Spleen (tissue), 11 donors: Measurements from ENCODE around the gene OR10P1. TPM values are rescaled to one million over a fixed set of nuclear protein-coding genes. Genes with fewer than 3 reads are reported as not detected.

Experiments used
- DNase-seq: peaks from one replicate; pipeline ENCODE4 v3.0.0-alpha.2; 2020
- H3K27ac ChIP-seq, 8 donors: fragments of 200-600 bp; sonication (generic) in 7 of 8; 1 replicate in 4 of 8; 2 replicates in 4 of 8; pipeline versions ENCODE4 v1.5.0 to v1.8.0; 2016 to 2021; ENCODE audit warnings: inconsistent platforms in 4 of 8, mild to moderate bottlenecking in 4 of 8, moderate library complexity in 1 of 8
- H3K27me3 ChIP-seq, 7 donors: fragments of 200-600 bp; sonication (generic) in 6 of 7; replicated peaks in 1 of 7; 1 replicate in 4 of 7; 2 replicates in 3 of 7; pipeline versions ENCODE4 v1.5.0 to v1.8.0; 2016 to 2021; ENCODE audit warnings: inconsistent platforms in 3 of 7, mild to moderate bottlenecking in 1 of 7
- H3K36me3 ChIP-seq, 6 donors: fragments of 200-600 bp; sonication (generic) in 5 of 6; 1 replicate in 4 of 6; 2 replicates in 2 of 6; pipeline versions ENCODE4 v1.5.0 to v1.8.0; 2016 to 2021; ENCODE audit warnings: inconsistent platforms in 2 of 6
- H3K4me1 ChIP-seq, 6 donors: fragments of 200-600 bp; sonication (generic) in 5 of 6; 1 replicate in 3 of 6; 2 replicates in 3 of 6; pipeline versions ENCODE4 v1.5.0 to v1.8.0; 2016 to 2021; ENCODE audit warnings: inconsistent platforms in 3 of 6
- H3K4me3 ChIP-seq, 8 donors: fragments of 200-600 bp; sonication (generic) in 7 of 8; 1 replicate in 4 of 8; 2 replicates in 4 of 8; pipeline versions ENCODE4 v1.5.0 to v1.8.0; 2016 to 2021; ENCODE audit warnings: inconsistent platforms in 4 of 8, mild to moderate bottlenecking in 4 of 8, moderate library complexity in 2 of 8
- H3K9me3 ChIP-seq, 8 donors: fragments of 200-600 bp; sonication (generic) in 7 of 8; 1 replicate in 4 of 8; 2 replicates in 4 of 8; pipeline versions ENCODE4 v1.5.0 to v1.8.0; 2016 to 2021; ENCODE audit warnings: inconsistent platforms in 4 of 8
- POLR2A ChIP-seq, 3 donors: fragments of 450-650 bp; IDR thresholded peaks; one replicate each; pipeline ENCODE4 v1.5.1; 2017; ENCODE audit warnings: antibody characterized with exemption in 3 of 3, mild to moderate bottlenecking in 1 of 3
- POLR2AphosphoS5 ChIP-seq, 3 donors: sonication (generic); formaldehyde crosslinking; IDR thresholded peaks; one replicate each; pipeline ENCODE4 v1.5.1; 2017; ENCODE audit warnings: antibody characterized with exemption in 3 of 3
- WGBS, 5 donors: extraction: QIAGEN DNeasy Blood & Tissue Kit in 3 of 5; methylation state at CpG; one replicate each; pipeline versions ENCODE4 v1.1.5 to v1.1.7; 2013 to 2018; 5-methylcytosine and 5-hydroxymethylcytosine counted together
- intact Hi-C: fragments of 100-400 bp; cut with DNase I; formaldehyde crosslinking; loops from one replicate; pipeline ENCODE4 v1.15.0; 2023; ENCODE audit warnings: low total_unique reads
- polyA plus RNA-seq, 3 donors: library from polyadenylated mRNA; stranded (reverse); fragments of 200-250 nt; gene quantifications; one replicate each; pipeline ENCODE4 v1.2.1, GENCODE V29; 2013
- total RNA-seq, 7 donors: library from RNA; depleted of rRNA in 3 of 7; stranded (reverse); fragments of >200 nt in 3 of 7; fragmentation: NEBNext Ultra II Directional in 4 of 7; extraction: Animal tissue kit (Norgen Biotek cat#: 25700) in 4 of 7; gene quantifications; one replicate each; pipeline versions ENCODE4 v1.1.0 to v1.2.1, GENCODE V29; 2016 to 2021
- TF ChIP-seq, protein P1 (sequence below), 11 experiments: fragments of 200-600 bp in 7 of 11; fragments of 450-650 bp in 4 of 11; sonication (generic) in 4 of 11; IDR thresholded peaks in 8 of 11; conservative IDR thresholded peaks in 3 of 11; 1 replicate in 7 of 11; 2 replicates in 4 of 11; pipeline versions ENCODE4 v1.4.0 to v1.8.0; 2016 to 2021; ENCODE audit warnings: antibody characterized with exemption in 11 of 11, inconsistent platforms in 4 of 11, mild to moderate bottlenecking in 1 of 11
- donor health status: healthy with polysubstance abuse.
- donor health status: DM: no; HTN: no; CAD: no; lungs with moderate emphysema.
- donor health status: DM: no; HTN: no; CAD: no.
- donor health status: Bipolar disorder and iron deficiency.
- donor health status: healthy.
- donor health status: DM: no; HTN: no; CAD: no.
- donor health status: DM: yes; HTN: yes; CAD: no.

The OR10P1 gene
- total and polyA plus RNA-seq, 10 donors, result not detected

DNA sequence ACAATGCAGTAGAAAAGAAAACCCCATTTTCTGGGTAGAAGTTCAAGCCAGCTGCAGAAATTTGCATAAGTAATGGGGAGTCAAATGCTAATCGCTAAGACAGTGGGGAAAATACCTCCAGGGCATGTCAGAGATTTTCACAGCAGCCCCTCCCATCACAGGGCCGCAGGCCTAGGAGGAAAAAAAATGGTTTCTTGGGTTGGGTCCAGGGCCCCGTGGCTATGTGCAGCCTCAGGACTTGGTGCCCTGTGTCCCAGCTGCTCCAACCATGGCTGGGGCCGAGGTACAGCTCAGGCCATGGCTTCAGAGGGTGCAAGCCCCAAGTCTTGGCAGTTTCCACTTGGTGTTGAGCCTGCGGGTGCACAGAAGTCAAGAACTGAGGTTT is 14.6 kb downstream of the OR10P1 start:
- no peak for DNase-seq
- Histone ChIP-seq H3K27me3 (no peaks in the 10 kb centered on the region), H3K4me3 (no peak overlapping the region), H3K4me1 (peaks cover 0 to 23% (median 9%) of the 10 kb centered on the region in 6 donors), H3K9me3 (peaks cover 0 to 24% (median 6%) of the 10 kb centered on the region in 8 donors), H3K27ac (peak overlapping the region in 7 of 8 donors; percentile 57 to 88 (median 76)), H3K36me3 (no peaks in the 10 kb centered on the region)
- intact Hi-C loops, result no loop called here
- TF ChIP-seq POLR2A (IDR thresholded peaks at IDR 0.05), result no peak
- WGBS, 5 donors, result 52 to 77% (median 76%) methylated on average over 4 to 5 of the region's 5 CpGs

DNA sequence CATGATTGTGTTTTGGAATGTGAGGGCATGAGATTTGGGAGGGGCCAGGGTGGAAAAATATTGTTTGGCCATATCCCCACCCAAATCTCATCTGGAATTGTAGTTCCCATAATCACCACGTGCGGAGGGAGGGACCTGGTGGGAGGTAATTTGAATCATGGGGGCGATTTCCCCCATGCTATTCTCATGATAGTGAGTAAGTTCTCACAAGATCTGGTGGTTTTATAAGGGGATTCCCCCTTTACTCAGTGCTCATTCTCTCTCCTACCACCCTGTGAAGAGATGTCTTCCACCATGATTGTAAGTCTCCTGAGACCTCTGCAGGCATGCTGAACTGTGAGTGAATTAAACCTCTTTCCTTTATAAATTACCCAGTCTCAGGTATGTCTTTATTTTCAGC is 15.7 kb downstream of the OR10P1 start:
- Histone ChIP-seq H3K4me1 (peaks cover 0 to 18% (median 7%) of the 10 kb centered on the region in 6 donors), H3K4me3 (no peak overlapping the region), H3K27me3 (no peaks in the 10 kb centered on the region), H3K36me3 (no peaks in the 10 kb centered on the region), H3K9me3 (peaks cover 0 to 24% (median 6%) of the 10 kb centered on the region in 8 donors), H3K27ac (peak overlapping the region in 1 of 8 donors; percentile 88)
- intact Hi-C loops, result no loop called here
- WGBS, 5 donors, result 54 to 75% (median 69%) methylated on average over 3 of the region's 3 CpGs
- no peak for DNase-seq
- TF ChIP-seq, protein P1, sequence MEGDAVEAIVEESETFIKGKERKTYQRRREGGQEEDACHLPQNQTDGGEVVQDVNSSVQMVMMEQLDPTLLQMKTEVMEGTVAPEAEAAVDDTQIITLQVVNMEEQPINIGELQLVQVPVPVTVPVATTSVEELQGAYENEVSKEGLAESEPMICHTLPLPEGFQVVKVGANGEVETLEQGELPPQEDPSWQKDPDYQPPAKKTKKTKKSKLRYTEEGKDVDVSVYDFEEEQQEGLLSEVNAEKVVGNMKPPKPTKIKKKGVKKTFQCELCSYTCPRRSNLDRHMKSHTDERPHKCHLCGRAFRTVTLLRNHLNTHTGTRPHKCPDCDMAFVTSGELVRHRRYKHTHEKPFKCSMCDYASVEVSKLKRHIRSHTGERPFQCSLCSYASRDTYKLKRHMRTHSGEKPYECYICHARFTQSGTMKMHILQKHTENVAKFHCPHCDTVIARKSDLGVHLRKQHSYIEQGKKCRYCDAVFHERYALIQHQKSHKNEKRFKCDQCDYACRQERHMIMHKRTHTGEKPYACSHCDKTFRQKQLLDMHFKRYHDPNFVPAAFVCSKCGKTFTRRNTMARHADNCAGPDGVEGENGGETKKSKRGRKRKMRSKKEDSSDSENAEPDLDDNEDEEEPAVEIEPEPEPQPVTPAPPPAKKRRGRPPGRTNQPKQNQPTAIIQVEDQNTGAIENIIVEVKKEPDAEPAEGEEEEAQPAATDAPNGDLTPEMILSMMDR (IDR thresholded peaks at IDR 0.05 in 8 of 11, conservative IDR thresholded peaks at IDR 0.05 in 3 of 11), result no peak
- no peak for TF ChIP-seq POLR2AphosphoS5 (IDR thresholded peaks at IDR 0.05)

DNA sequence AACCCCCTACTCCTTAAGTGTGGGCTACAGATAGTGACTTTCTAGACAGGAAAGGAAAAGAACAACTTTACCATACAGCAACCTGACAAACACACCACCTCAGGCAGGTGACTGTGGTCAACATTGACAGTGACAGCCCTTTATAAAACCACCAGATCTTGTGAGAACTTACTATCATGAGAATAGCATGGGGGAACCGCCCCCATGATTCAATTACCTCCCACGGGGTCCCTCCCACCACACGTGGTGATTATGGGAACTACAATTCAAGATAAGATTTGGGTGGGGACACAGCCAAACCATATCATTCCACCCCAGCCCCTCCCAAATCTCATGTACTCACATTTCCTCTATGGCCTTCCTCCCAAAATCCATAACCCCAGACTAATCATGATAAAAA is 16.3 kb downstream of the OR10P1 start:
- Histone ChIP-seq H3K27me3 (no peaks in the 10 kb centered on the region), H3K9me3 (peaks cover 0 to 24% (median 6%) of the 10 kb centered on the region in 8 donors), H3K36me3 (no peaks in the 10 kb centered on the region), H3K27ac (no peak overlapping the region), H3K4me3 (no peak overlapping the region), H3K4me1 (peaks cover 0 to 16% (median 7%) of the 10 kb centered on the region in 6 donors)
- DNase-seq, result no peak
- 61 to 69% (median 67%) methylated on average over 3 of the region's 3 CpGs for WGBS, 5 donors
- TF ChIP-seq, protein P1 (IDR thresholded peaks at IDR 0.05 in 8 of 11, conservative IDR thresholded peaks at IDR 0.05 in 3 of 11), result no peak
- TF ChIP-seq POLR2AphosphoS5 (IDR thresholded peaks at IDR 0.05), result no peak
- TF ChIP-seq POLR2A (IDR thresholded peaks at IDR 0.05), result no peak
- intact Hi-C loops, result no loop called here

DNA sequence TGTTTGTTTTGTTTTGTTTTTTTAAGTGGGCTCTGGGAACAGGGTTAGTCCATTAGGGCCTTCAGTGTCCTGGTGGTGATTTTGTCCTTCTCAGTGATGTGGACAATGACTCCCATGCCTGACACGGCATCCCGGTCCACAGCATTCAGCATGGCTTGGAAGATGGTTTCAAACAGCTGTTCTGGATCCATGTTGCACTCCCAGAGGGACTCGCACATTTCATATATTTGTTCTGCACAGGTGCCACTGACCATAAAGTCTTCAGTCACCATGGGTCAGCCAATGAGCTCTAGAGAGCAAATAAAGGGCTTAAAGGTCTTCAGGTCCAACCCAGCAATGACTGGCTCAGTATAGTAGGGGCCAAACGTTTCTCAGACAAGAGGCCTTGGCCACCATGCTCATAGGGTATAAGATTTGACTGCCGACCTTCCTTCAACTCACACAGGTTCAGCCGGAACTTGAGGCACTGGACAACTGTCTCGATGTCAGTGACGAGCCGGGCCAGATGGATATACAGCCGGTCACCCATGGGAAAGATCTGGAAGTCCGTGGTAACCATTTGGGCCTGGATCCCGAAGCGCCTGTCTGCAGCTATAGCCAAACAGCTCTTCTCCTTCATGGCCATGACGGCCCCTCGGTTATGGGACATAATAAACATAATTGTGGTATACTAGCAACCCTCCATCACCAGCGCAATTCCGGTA is 18.0 kb downstream of the OR10P1 start:
- H3K9me3 ChIP-seq, result peaks cover 0 to 16% (median 4%) of the 10 kb centered on the region in 8 donors
- 85 to 95% (median 91%) methylated on average over 17 of the region's 17 CpGs for WGBS, 5 donors
- no peaks in the 10 kb centered on the region for H3K27me3 ChIP-seq
- intact Hi-C loops, result no loop called here
- no peak for TF ChIP-seq POLR2A (IDR thresholded peaks at IDR 0.05)
- no peak for TF ChIP-seq POLR2AphosphoS5 (IDR thresholded peaks at IDR 0.05)
- TF ChIP-seq, protein P1 (IDR thresholded peaks at IDR 0.05 in 8 of 11, conservative IDR thresholded peaks at IDR 0.05 in 3 of 11), result no peak
- H3K4me1 ChIP-seq, result peaks cover 0 to 16% (median 7%) of the 10 kb centered on the region in 6 donors
- no peak overlapping the region for H3K4me3 ChIP-seq
- no peak overlapping the region for H3K27ac ChIP-seq
- no peaks in the 10 kb centered on the region for H3K36me3 ChIP-seq
- DNase-seq, result no peak
